ENCODE data around the gene PACS1. TPM values are rescaled to one million over a fixed set of nuclear protein-coding genes. Genes with fewer than 3 reads are reported as not detected.
"Not testable (repeated sequence)": the region's sequence is repeated elsewhere in the genome, so short reads cannot be mapped to it uniquely, and the experiment has no call there.

Gene PACS1
- total and polyA plus RNA-seq, 8 donors, result 50.7 to 57.5 (median 54.9) TPM

- intact Hi-C loops (cut with DNase I), result no loop called here
- Histone ChIP-seq H3K36me3 (peaks cover 0 to 58% of the 10 kb centered on the region in 2 donors), H3K9me3 (no peaks in the 10 kb centered on the region), H3K4me1 (peaks cover 8 to 32% of the 10 kb centered on the region in 2 donors), H3K27me3 (peaks cover 0 to 3% of the 10 kb centered on the region in 2 donors), H3K4me3 (no peak overlapping the region), H3K27ac (no peak overlapping the region)
- no peak for DNase-seq
- TF ChIP-seq CTCF (IDR thresholded peaks at IDR 0.05), result no peak
- ATAC-seq, result no peak
These were observed 202.5 kb downstream of the PACS1 start for GRCh38 chr11:66272596-66272995.

- peaks cover 0 to 14% of the 10 kb centered on the region in 2 donors for H3K27me3 ChIP-seq
- H3K4me1 ChIP-seq, result peaks cover 9 to 31% of the 10 kb centered on the region in 2 donors
- DNase-seq, result no peak
- no peak for ATAC-seq
- peaks cover 0 to 58% of the 10 kb centered on the region in 2 donors for H3K36me3 ChIP-seq
- no peak overlapping the region for H3K4me3 ChIP-seq
- H3K9me3 ChIP-seq, result no peaks in the 10 kb centered on the region
- intact Hi-C loops (cut with DNase I), result no loop called here
- TF ChIP-seq CTCF (IDR thresholded peaks at IDR 0.05), result no peak
- no peak overlapping the region for H3K27ac ChIP-seq
These were observed 204.1 kb downstream of the PACS1 start for GRCh38 chr11:66274219-66274618.

GRCh38 chr11:66275396-66275795, 205.3 kb downstream of the PACS1 start:
- Histone ChIP-seq H3K4me1 (peaks cover 3 to 20% of the 10 kb centered on the region in 2 donors), H3K4me3 (no peak overlapping the region), H3K9me3 (no peaks in the 10 kb centered on the region), H3K27ac (no peak overlapping the region), H3K36me3 (peaks cover 0 to 58% of the 10 kb centered on the region in 2 donors), H3K27me3 (peaks cover 0 to 14% of the 10 kb centered on the region in 2 donors)
- intact Hi-C loops (cut with DNase I), result no loop called here
- TF ChIP-seq CTCF (IDR thresholded peaks at IDR 0.05), result no peak
- ATAC-seq (no peak), DNase-seq (no peak)

GRCh38 chr11:66275984-66276612, 206.0 kb downstream of the PACS1 start:
- intact Hi-C loops (cut with DNase I), result no loop called here
- Histone ChIP-seq H3K36me3 (peaks cover 0 to 58% of the 10 kb centered on the region in 2 donors), H3K27me3 (peaks cover 0 to 14% of the 10 kb centered on the region in 2 donors), H3K4me3 (no peak overlapping the region), H3K27ac (no peak overlapping the region), H3K4me1 (peaks cover 3 to 17% of the 10 kb centered on the region in 2 donors), H3K9me3 (no peaks in the 10 kb centered on the region)
- no peak for DNase-seq
- no peak for TF ChIP-seq CTCF (IDR thresholded peaks at IDR 0.05)
- no peak for ATAC-seq

- Histone ChIP-seq H3K4me1 (peaks cover 3 to 17% of the 10 kb centered on the region in 2 donors), H3K27me3 (peaks cover 0 to 14% of the 10 kb centered on the region in 2 donors), H3K36me3 (peaks cover 0 to 55% of the 10 kb centered on the region in 2 donors)
- H3K4me3 ChIP-seq; intact Hi-C loops (cut with DNase I); H3K27ac ChIP-seq; H3K9me3 ChIP-seq; DNase-seq; ATAC-seq: not testable (repeated sequence)
These were observed 206.5 kb downstream of the PACS1 start for GRCh38 chr11:66276619-66277018.

- H3K36me3 ChIP-seq, result peaks cover 0 to 51% of the 10 kb centered on the region in 2 donors
- intact Hi-C loops (cut with DNase I); H3K27ac ChIP-seq; ATAC-seq; DNase-seq; H3K9me3 ChIP-seq; H3K4me3 ChIP-seq: not testable (repeated sequence)
- H3K27me3 ChIP-seq, result peaks cover 0 to 14% of the 10 kb centered on the region in 2 donors
- peaks cover 3 to 21% of the 10 kb centered on the region in 2 donors for H3K4me1 ChIP-seq
These were observed 207.0 kb downstream of the PACS1 start for GRCh38 chr11:66277064-66277463.
